SH-SY5Y (cell line): ENCODE measurements around the gene EXOC6B.

Experiments used
- GATA2 ChIP-seq: IDR thresholded peaks from 2 replicates; pipeline ENCODE4 v1.6.1; 2011; ENCODE audit warnings: mild to moderate bottlenecking, low read depth, low read length
- GATA3 ChIP-seq: IDR thresholded peaks from 2 replicates; pipeline ENCODE4 v1.6.1; 2011; ENCODE audit warnings: low read depth, mild to moderate bottlenecking, low read length, moderate library complexity

The EXOC6B gene

DNA sequence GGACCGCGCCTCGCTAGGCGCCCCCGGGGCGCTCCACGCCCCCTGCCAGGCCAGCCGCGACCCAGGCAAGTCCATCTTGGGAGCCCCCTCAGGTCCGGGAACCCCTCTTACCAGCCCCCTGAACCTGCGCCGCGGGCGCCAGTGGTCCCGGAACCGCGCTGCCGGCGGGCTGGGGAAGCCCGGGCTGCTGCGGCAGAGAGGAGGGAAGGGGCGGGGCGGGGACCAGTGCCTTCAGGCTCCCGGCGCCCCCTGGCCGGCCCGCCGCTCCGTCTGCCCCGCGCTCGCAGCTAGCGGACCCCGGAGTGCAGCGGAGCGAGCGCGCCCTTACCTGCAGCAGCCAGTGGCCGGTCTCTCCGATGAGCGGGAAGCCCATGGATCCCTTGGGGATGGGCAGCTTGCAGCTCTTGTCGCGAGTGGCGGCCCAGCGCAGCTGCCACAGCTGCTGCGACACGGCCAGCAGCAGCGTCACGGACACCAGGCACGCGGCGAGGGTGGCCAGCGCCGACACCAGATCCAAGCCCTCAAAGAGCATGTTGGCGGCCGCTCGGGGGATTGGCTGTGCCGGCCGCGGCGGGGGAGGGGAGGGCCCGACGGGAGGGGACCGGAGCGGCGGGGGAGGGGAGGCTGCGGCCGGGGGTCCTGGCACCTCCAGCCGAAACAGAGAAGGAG, 678.4 kb downstream of the EXOC6B start, which contains the start of gene CYP26B1:
CYP26B1 (minus strand) TSS at position 560 of the 669 bp plus-strand sequence; CDS start at position 532, 28 bp downstream.
- TF ChIP-seq GATA3 (no peak), GATA2 (no peak)

GRCh38 chr2:72146347-72147302, 679.2 kb downstream of the EXOC6B start:
- TF ChIP-seq GATA2 (no peak), GATA3 (no peak)

GRCh38 chr2:72145658-72146329, 680.0 kb downstream of the EXOC6B start:
- TF ChIP-seq GATA3: no peak
- no peak for TF ChIP-seq GATA2

DNA sequence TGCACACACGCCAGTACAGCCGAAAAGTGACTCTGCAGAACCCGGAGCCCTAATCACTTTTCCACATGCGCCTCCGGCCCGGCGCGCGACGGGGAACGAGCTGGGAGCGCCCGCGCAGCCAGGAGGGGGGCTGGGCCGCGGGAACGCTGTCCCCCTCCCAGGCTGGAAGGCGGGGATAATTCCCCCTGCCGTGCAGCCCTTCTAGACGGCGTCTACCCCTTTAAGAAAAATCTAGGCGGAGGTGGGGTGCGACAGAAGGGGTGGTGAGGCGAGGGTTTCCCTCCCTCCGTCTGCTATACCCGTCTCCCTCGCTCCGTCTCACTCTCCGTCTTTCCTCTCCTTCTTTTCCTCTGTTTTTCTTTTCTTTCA, 680.6 kb downstream of the EXOC6B start:
- TF ChIP-seq GATA2: no peak
- TF ChIP-seq GATA3: no peak

DNA sequence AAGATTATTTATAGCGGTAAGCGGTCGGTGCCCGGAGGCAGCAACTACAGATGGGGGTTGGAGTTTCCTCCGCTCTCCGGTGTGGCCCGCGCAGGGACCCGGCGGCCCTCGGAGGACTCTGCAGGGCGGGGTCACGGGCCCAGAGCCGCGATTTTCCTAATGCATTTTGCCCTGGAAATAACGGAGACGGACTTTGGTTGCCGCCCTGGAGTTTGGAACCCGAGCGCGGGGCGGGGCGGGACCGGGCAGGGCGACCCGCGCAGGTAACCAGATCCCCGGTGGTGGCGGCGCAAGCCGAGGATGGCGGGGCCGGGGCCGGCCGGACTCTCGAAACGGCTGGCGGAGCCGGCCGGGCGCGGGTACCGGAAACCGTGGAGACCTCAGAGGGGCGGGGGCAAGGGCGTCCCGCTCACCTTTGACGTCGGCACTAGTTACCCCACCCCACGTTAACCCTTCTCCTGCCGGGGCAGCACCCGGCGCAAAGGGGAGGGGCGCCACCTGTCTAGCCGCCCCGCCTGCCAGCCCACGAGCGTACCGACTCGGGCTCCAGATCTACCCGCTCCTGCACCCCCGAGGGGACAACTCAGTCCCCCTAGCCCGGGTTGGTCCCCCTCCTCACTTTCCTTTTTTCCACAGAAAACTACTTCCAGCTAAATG, 681.1 kb downstream of the EXOC6B start:
- TF ChIP-seq GATA2 (no peak), GATA3 (no peak)

DNA sequence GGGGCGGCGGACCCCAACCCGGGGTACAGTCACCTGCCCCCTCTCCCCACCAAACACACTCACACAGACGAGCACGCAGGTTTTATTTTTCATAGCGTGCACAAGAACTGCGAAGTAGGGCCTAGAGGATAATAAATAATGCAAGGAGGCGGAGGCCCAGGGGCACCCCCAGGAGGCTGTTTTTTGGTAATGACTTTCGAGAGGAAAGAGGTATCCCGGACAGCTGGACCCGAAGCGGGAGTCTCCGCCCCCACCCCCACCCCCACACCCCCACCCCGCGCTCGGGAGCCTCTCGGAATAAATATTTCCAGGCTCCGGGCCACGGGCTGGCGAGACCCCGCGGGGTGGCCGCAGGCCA, 681.6 kb downstream of the EXOC6B start:
- TF ChIP-seq GATA2: no peak

DNA sequence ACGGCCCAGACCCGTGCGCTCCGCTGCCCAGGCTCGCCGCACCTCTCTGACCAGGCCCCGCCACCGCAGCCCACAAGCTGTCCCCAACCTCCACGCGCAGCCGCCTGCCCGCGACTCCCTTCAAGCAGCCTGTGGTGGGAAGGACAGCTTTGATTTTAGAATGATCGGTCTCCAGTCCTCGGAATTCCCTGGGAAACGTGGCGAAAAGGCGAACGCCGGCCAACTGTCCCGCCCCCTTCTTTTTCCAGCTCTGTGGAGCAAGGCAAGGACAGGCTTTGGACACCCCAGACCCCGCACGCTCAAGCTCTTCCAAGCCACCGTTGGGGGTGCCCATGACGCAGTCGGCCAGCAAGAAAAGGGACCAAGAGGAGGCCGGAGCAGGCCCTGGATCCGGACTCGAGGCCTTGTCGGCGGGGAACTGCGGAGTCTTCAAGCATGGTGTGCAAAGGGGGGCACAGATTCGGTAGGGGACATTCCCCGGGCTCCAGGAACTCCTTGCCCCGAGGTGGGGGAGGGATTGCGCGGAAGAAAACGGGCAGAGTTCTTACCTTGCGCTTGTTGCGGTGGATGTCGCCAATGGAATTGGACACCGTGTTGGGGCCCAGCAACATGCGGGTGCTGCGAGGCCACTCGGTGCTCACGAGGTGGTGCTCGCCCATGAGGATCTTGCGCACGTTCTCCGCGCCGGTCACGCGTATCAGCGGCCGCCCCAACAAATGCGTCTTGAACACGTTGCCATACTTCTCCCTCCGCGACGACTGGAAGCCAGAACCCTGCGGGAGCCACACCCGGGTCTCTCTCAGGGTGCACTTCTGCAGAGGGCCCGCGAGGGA, 682.2 kb downstream of the EXOC6B start:
- no peak for TF ChIP-seq GATA3
- TF ChIP-seq GATA2: no peak

GRCh38 chr2:72142570-72143440, 683.0 kb downstream of the EXOC6B start:
- TF ChIP-seq GATA2 (no peak), GATA3 (no peak)

- TF ChIP-seq GATA2 (no peak), GATA3 (no peak)
Observed at GRCh38 chr2:72141881-72142451, 683.9 kb downstream of the EXOC6B start.

GRCh38 chr2:72141032-72141645, 684.7 kb downstream of the EXOC6B start:
- TF ChIP-seq GATA3 (no peak), GATA2 (no peak)

- TF ChIP-seq GATA3 (no peak), GATA2 (no peak)
Observed at GRCh38 chr2:72140621-72140960, 685.2 kb downstream of the EXOC6B start.

GRCh38 chr2:72139874-72140620, 685.8 kb downstream of the EXOC6B start:
- no peak for TF ChIP-seq GATA2
- TF ChIP-seq GATA3: no peak
